Measurements from ENCODE around the gene FHOD3. TPM values are rescaled to one million over a fixed set of nuclear protein-coding genes. Genes with fewer than 3 reads are reported as not detected.

FHOD3 gene
- total and polyA plus RNA-seq, 2 of the 8 experiments (the other 6 are each of a cell fraction or from before 2014, with no cell fraction given) = 9.7 to 10.5 TPM

GRCh38 chr18:36798738-36799473, 501.4 kb downstream of the FHOD3 start (continued):
- no peak for TF ChIP-seq E2F6 (IDR thresholded peaks at IDR 0.05)
- TF ChIP-seq SIRT6 (IDR thresholded peaks at IDR 0.05; ENCODE audit: low read length) = no peak
- no peak for TF ChIP-seq GTF2F1 (IDR thresholded peaks at IDR 0.05; ENCODE audit: borderline replicate concordance, low read depth, low read length)
- TF ChIP-seq JUN (IDR thresholded peaks at IDR 0.05; ENCODE audit: low read depth, low read length) = no peak
- no peak for TF ChIP-seq CBX8 (IDR thresholded peaks at IDR 0.05; ENCODE audit: borderline replicate concordance, low read depth, low read length)
- TF ChIP-seq ATF2 (IDR thresholded peaks at IDR 0.05; ENCODE audit: low read length) = no peak
